Lung (tissue), 12 donors: ENCODE data around the gene SLF1. TPM values are rescaled to one million over a fixed set of nuclear protein-coding genes. Genes with fewer than 3 reads are reported as not detected.

Experiments
- ATAC-seq: fragments of 200-7000 bp; cut with Tn5 transposase; one replicate; pipeline ENCODE4 v1.9.1; 2020; ENCODE audit warnings: moderate number of reproducible peaks; ENCODE audit not compliant: insufficient read depth, low FRiP score
- DNase-seq, 3 donors: peaks; one replicate each; pipeline ENCODE4 v3.0.0-alpha.2; 2013 to 2017
- H3K27ac ChIP-seq, 2 donors: one replicate each; pipeline ENCODE4 v1.5.1; 2013; ENCODE audit warnings: mild to moderate bottlenecking in 2 of 2, moderate library complexity in 2 of 2, control low read depth in 1 of 2, inconsistent platforms in 1 of 2, low read depth in 1 of 2, low read length in 1 of 2
- H3K27me3 ChIP-seq, 3 donors: one replicate each; pipeline ENCODE4 v1.5.1; 2013; ENCODE audit warnings: low read length in 2 of 3; ENCODE audit not compliant: control insufficient read depth in 3 of 3, insufficient read depth in 3 of 3
- H3K36me3 ChIP-seq, 4 donors: one replicate each; pipeline ENCODE4 v1.5.1; 2013; ENCODE audit warnings: low read length in 4 of 4, mild to moderate bottlenecking in 1 of 4, moderate library complexity in 1 of 4; ENCODE audit not compliant: control insufficient read depth in 4 of 4, insufficient read depth in 4 of 4
- H3K4me1 ChIP-seq, 5 donors: one replicate each; pipeline ENCODE4 v1.5.1; 2013; ENCODE audit warnings: low read length in 5 of 5, mild to moderate bottlenecking in 2 of 5, moderate library complexity in 1 of 5; ENCODE audit not compliant: control insufficient read depth in 5 of 5, insufficient read depth in 5 of 5
- H3K4me3 ChIP-seq: one replicate; pipeline ENCODE4 v1.5.1; 2013; ENCODE audit warnings: mild to moderate bottlenecking, control low read depth, moderate library complexity
- H3K9ac ChIP-seq, 2 donors: one replicate each; pipeline ENCODE4 v1.5.1; 2013; ENCODE audit warnings: low read length in 2 of 2, control low read depth in 1 of 2; ENCODE audit not compliant: insufficient read depth in 1 of 2
- H3K9me3 ChIP-seq, 4 donors: one replicate each; pipeline ENCODE4 v1.5.1; 2013; ENCODE audit warnings: low read length in 3 of 4, mild to moderate bottlenecking in 1 of 4, moderate library complexity in 1 of 4; ENCODE audit not compliant: control insufficient read depth in 4 of 4, insufficient read depth in 3 of 4
- CTCF ChIP-seq: IDR thresholded peaks from 2 replicates; pipeline ENCODE4 v1.5.1; 2012; ENCODE audit warnings: mild to moderate bottlenecking; ENCODE audit errors: control extremely low read depth, extremely low read depth
- WGBS, 2 donors: extraction: QIAGEN DNeasy Blood & Tissue Kit; methylation state at CpG; one replicate each; pipeline ENCODE4 v1.1.7; 2013; 5-methylcytosine and 5-hydroxymethylcytosine counted together
- polyA plus RNA-seq, 2 donors: library from polyadenylated mRNA; stranded (reverse); fragments of 200-250 nt; gene quantifications; one replicate each; pipeline ENCODE4 v1.2.1, GENCODE V29; 2013
- total RNA-seq, 2 donors: library from RNA; depleted of rRNA in 1 of 2; stranded (reverse); fragments of >200 nt in 1 of 2; gene quantifications; one replicate each; pipeline ENCODE4 v1.2.1, GENCODE V29; 2014 to 2021
- donor health status: control.
- donor health status: control.
- donor health status: Bipolar disorder and iron deficiency.
- donor health status: healthy.
- donor health status: DM: yes; HTN: yes; CAD: no.

SLF1 gene
- total and polyA plus RNA-seq, 4 donors, result 2.1 to 29.5 (median 5.0) TPM

DNA sequence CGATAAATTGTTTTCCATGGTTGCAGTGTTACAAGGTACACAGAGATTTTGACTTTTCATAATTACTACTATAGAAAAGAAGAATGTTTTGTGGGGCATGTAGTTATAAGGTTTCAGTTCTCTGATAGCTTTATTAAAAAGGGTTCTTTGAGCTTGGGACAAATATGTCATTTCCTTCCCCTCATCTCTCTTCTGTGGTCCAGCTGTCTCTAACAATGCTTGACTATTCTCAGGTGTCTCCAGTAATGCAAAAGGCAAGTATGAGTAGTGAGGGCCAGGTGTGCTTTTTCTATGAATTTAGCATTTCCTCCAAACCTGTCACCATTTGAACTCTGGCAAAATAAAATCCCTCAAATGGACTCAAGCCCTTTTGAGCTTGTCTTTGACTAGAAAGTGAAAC is 84.3 kb downstream of the SLF1 start:
- Histone ChIP-seq H3K27me3 (no peaks in the 10 kb centered on the region), H3K4me1 (no peaks in the 10 kb centered on the region), H3K27ac (no peak overlapping the region), H3K9me3 (no peaks in the 10 kb centered on the region), H3K36me3 (peaks cover 0 to 4% (median 0%) of the 10 kb centered on the region in 4 donors), H3K4me3 (no peak overlapping the region), H3K9ac (no peak overlapping the region)
- TF ChIP-seq CTCF, result no peak
- WGBS, 2 donors, result 91% methylated on average over 1 of the region's 1 CpG
- DNase-seq (no peak), ATAC-seq (no peak)

- H3K4me1 ChIP-seq, result no peaks in the 10 kb centered on the region
- TF ChIP-seq CTCF, result no peak
- H3K4me3 ChIP-seq, result no peak overlapping the region
- H3K9me3 ChIP-seq, result no peaks in the 10 kb centered on the region
- DNase-seq (no peak), ATAC-seq (no peak)
- H3K27ac ChIP-seq, result no peak overlapping the region
- 87 to 95% methylated on average over 1 of the region's 1 CpG for WGBS, 2 donors
- H3K9ac ChIP-seq, result no peak overlapping the region
- no peaks in the 10 kb centered on the region for H3K27me3 ChIP-seq
- peaks cover 0 to 5% (median 2%) of the 10 kb centered on the region in 4 donors for H3K36me3 ChIP-seq
Observed at GRCh38 chr5:94705427-94705826, 87.0 kb downstream of the SLF1 start.

GRCh38 chr5:94707359-94707758 is 88.9 kb downstream of the SLF1 start:
- Histone ChIP-seq H3K4me1 (peaks cover 0 to 2% (median 0%) of the 10 kb centered on the region in 5 donors), H3K27me3 (no peaks in the 10 kb centered on the region), H3K27ac (no peak overlapping the region), H3K9me3 (no peaks in the 10 kb centered on the region), H3K36me3 (peaks cover 0 to 10% (median 3%) of the 10 kb centered on the region in 4 donors), H3K9ac (no peak overlapping the region), H3K4me3 (no peak overlapping the region)
- DNase-seq (peak; percentile 15 to 56 (median 15)), ATAC-seq (no peak)
- 15 to 36% methylated on average over 2 of the region's 2 CpGs for WGBS, 2 donors
- no peak for TF ChIP-seq CTCF

DNA sequence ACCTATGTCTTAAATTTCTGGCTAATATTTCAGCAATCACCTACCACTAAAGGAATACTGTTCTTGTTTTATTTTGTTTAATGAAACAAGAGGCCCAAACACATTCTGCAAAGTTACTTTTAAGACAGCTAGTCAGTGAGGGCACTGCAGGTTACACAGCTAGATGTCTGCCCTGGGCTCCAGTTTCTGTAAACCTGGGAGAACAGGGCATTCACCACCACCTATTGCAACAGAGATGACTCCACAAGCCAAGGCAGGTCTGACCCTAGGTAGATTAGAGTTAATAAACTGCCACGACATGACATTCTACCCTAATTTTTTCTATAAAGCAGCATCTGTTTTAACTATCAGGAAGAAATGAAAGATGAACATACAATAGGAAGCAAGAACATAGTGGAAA is 90.8 kb downstream of the SLF1 start:
- Histone ChIP-seq H3K9me3 (no peaks in the 10 kb centered on the region), H3K4me3 (no peak overlapping the region), H3K27me3 (no peaks in the 10 kb centered on the region), H3K4me1 (peaks cover 0 to 2% (median 0%) of the 10 kb centered on the region in 5 donors), H3K27ac (no peak overlapping the region), H3K36me3 (peaks cover 0 to 10% (median 3%) of the 10 kb centered on the region in 4 donors), H3K9ac (no peak overlapping the region)
- ATAC-seq (no peak), DNase-seq (no peak)
- 91 to 97% methylated on average over 1 of the region's 1 CpG for WGBS, 2 donors
- no peak for TF ChIP-seq CTCF
